T47D (cell line): ENCODE results near the gene SAXO2.
"Not testable (repeated sequence)": the region's sequence is repeated elsewhere in the genome, so short reads cannot be mapped to it uniquely, and the experiment has no call there.

ENCODE experiments used
- DNase-seq, 2 experiments: peaks; one replicate each; pipeline versions ENCODE4 v3.0.0 to v3.0.0-alpha.2; 2011 to 2012; ENCODE audit warnings: low read depth in 1 of 2, low spot score in 1 of 2
- JUND ChIP-seq: IDR thresholded peaks from 2 replicates; pipeline ENCODE4 v1.6.1; 2012; ENCODE audit warnings: low read depth
- in situ Hi-C: cut with HindIII; loops from 2 replicates; pipeline ENCODE4 v1.10.0; 2016; ENCODE audit warnings: low sequenced_read_pairs, low pct_unique_long_range_greater_than_20kb

SAXO2 gene

GRCh38 chr15:82262422-82263026 lies at the start of gene SAXO2, which contains the start of gene EFL1:
SAXO2 (plus strand) TSS chr15:82262818; CDS start chr15:82262880, 62 bp downstream.
EFL1 (minus strand) TSS chr15:82262734; CDS start chr15:82261778, 956 bp downstream.
- peak; percentile 80 to 88 for DNase-seq
- TF ChIP-seq JUND = no peak
- in situ Hi-C loops = no loop called here

- in situ Hi-C loops, DNase-seq: not testable (repeated sequence)
These were observed 46.5 kb upstream of the SAXO2 start for GRCh38 chr15:82216092-82216491.

DNA sequence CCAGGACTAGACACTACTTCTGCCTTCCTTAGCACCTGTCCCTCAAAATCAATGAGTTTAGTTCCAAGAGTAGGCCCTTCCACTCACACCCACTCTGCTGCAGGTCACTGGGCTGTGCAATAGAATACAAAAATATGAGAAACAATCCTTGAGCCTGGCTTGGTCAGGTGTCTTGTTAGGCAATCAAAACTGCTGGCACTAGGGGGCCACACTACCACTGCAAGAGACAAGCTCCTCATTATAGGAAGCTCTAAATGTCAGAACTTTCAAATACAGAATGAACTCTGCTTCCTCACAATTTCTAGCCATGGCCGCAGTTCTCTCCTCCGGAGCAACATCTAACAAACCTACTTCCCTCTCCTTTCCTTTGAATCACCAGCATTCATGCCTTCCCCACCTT lies 41.1 kb upstream of the SAXO2 start:
- peak in 1 of 2 experiments; percentile 58 for DNase-seq
- in situ Hi-C loops = not testable (repeated sequence)

- TF ChIP-seq JUND = no peak
- in situ Hi-C loops = no loop called here
- no peak for DNase-seq
These were observed 33.9 kb upstream of the SAXO2 start for GRCh38 chr15:82228750-82229149.

DNA sequence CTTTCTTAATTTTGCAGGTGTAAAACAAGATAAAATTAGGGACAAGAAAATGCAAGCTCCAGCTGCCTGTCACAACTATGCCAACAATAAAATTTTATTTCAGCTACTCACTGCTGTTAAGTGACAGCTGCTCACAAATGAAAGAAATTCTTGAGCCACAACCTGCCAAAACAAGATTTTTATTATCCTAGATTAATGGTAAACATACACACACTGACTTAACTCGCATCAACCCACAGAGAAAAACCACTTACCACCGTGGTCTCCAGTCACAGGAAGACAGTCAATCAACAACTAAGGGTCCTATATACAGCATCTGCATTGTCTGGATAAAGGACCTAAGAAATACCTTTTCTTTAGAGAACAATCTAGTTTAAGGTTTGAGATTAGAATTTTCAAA lies 31.4 kb upstream of the SAXO2 start:
- in situ Hi-C loops = no loop called here
- no peak for TF ChIP-seq JUND
- no peak for DNase-seq

- no peak for DNase-seq
- in situ Hi-C loops = no loop called here
- no peak for TF ChIP-seq JUND
These were observed 30.8 kb upstream of the SAXO2 start for GRCh38 chr15:82231842-82232241.

- DNase-seq, in situ Hi-C loops: not testable (repeated sequence)
These were observed 24.6 kb upstream of the SAXO2 start for GRCh38 chr15:82237944-82238534.

DNA sequence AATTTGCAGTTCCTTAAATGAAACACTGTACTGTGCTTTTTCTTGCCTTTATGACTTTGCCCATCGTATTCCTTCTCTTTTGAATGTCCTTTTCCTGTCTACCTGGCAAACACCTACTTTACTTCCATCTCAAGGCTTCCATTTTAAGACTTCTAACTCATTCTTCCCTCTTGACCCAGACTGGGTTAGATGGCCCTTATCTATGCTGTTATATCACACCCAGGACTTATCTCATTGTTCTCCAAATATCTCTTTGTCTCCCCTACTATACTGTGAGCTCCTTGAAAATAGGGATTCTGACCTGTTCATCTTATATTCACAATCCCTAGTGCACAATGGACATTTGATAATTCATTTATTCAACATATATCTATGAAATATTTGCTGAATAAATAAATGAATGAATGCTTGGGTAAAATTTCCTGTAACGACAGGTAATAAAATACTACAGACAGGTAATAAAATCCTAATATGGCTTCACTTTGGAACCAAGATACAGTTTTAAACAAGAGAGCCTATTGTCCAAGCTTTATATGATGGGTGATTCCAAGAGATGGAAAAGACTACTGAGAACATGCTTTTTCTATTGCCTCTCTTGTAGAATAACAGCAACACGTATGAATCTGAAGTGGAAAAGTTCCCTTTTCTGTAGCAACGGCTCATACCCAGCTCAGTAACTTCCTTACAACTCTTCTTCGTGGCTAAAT lies 22.8 kb upstream of the SAXO2 start:
- TF ChIP-seq JUND = no peak
- in situ Hi-C loops = no loop called here
- DNase-seq = no peak

- DNase-seq, in situ Hi-C loops: not testable (repeated sequence)
These were observed 20.6 kb upstream of the SAXO2 start for GRCh38 chr15:82241836-82242499.

- in situ Hi-C loops, DNase-seq: not testable (repeated sequence)
These were observed 19.0 kb upstream of the SAXO2 start for GRCh38 chr15:82243644-82244043.

DNA sequence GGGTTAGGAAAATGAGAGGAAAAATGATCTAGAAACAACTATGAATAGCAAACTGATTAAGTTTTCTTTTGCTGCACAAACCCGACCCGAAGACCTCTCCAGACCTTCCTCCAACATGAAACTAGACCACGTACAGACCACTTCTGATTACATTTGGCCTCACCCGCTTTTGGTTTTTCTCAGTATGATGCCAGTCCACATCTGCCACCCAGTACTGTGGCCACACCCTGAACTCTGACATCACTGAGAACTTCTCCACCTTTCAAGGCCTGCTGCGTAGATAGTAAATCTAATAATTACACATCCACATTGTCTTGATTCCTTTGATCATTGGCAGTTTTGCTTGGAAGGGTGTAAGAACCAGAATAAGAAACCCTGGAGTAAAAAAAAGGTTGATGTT lies 16.7 kb upstream of the SAXO2 start:
- DNase-seq, in situ Hi-C loops: not testable (repeated sequence)

DNA sequence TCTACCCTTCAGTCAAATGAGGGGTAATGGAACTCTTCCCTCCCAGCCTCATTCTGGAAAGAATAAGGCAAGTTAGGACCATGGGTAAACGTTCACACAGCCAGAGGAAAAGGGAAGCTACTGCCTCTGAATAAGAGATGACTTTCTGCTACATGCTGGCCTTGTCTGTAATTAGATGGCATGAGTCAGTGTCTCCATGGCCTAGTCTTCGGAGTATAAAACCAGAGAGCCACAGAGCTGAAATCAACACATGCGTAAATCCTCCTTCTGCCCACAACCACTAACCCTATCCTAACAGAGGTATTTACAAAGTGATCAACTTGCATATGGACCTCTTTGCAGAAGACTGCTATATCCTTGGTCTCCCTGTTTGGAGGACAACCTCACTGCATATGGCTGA lies 14.4 kb upstream of the SAXO2 start:
- DNase-seq, in situ Hi-C loops: not testable (repeated sequence)

DNA sequence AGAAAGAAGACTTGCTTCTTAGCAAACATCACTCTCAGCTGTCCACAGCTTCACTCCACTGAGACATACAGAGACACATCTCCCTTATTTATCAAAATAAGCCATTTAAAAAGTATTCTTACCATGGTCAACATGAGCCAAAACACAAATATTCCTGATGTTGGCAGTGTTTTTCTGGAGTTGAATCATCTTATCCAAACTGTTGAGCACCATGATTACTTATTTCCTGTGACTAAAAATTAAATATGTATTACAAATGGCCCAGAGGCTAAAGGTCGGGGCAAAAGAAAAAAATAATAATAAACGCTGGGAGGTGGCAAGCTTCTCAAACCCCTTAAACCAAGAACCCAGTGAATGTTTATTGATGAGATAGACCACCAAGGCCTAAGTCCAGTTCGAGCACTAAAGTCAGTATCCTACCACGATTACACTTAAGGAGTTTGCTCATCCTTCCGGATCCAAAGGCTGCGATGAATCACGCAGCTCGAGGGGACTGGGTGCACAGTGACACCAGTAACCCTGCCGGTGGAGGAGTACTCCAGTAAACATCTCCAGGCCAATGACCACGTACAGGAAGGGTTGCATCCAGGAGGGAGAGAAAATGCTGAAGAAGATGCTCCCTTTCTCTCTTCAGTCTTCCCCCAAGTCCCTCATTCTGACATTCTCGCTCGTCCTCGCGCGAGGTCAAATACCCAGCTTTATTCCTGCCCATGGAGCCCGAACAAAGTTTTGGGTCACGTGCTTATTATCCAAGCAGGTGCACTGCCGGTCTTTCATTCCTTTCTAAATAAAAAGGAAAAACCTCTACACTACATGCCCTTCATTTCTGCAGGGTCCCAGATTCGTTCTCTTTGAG lies 824 bp upstream of the SAXO2 start:
- peak; percentile 29 to 73 for DNase-seq
- in situ Hi-C loops = not testable (repeated sequence)
